Osteocyte (in vitro differentiated cells): ENCODE results near the gene CCSER1. TPM values are rescaled to one million over a fixed set of nuclear protein-coding genes. Genes with fewer than 3 reads are reported as not detected.
"Not testable (repeated sequence)": the region's sequence is repeated elsewhere in the genome, so short reads cannot be mapped to it uniquely, and the experiment has no call there.

Experiments used
- DNase-seq: peaks from one replicate; pipeline ENCODE4 v3.0.0; 2021; ENCODE audit warnings: mixed read lengths; ENCODE audit not compliant: unreplicated experiment; ENCODE audit errors: extremely low spot score
- H3K27ac Mint-ChIP-seq: one replicate; pipeline ENCODE4 v1.8.0; 2021; ENCODE audit warnings: mild to moderate bottlenecking, mixed read lengths; ENCODE audit not compliant: unreplicated experiment
- H3K27me3 Mint-ChIP-seq: one replicate; pipeline ENCODE4 v1.8.0; 2021; ENCODE audit warnings: mixed read lengths; ENCODE audit not compliant: unreplicated experiment
- H3K36me3 Mint-ChIP-seq: one replicate; pipeline ENCODE4 v1.8.0; 2021; ENCODE audit warnings: mixed read lengths; ENCODE audit not compliant: unreplicated experiment
- H3K4me1 Mint-ChIP-seq: one replicate; pipeline ENCODE4 v1.8.0; 2021; ENCODE audit warnings: mixed read lengths; ENCODE audit not compliant: unreplicated experiment
- H3K4me3 Mint-ChIP-seq: one replicate; pipeline ENCODE4 v1.8.0; 2021; ENCODE audit warnings: mild to moderate bottlenecking, moderate library complexity, mixed read lengths; ENCODE audit not compliant: unreplicated experiment
- H3K9me3 Mint-ChIP-seq: one replicate; pipeline ENCODE4 v1.8.0; 2021; ENCODE audit warnings: mixed read lengths; ENCODE audit not compliant: unreplicated experiment
- CTCF ChIP-seq: fragments of 200-600 bp; sonication (generic); IDR thresholded peaks from 2 replicates; pipeline ENCODE4 v1.5.0; 2021; ENCODE audit warnings: antibody characterized with exemption, mild to moderate bottlenecking, moderate library complexity
- total RNA-seq: library from RNA; stranded (reverse); gene quantifications from 2 replicates; pipeline ENCODE4 v1.2.1, GENCODE V29; 2021

Gene CCSER1
- total RNA-seq, 1 donor from 2014 or later, result not detected

- Mint-ChIP-seq H3K4me3 (no peak overlapping the region), H3K4me1 (no peaks in the 10 kb centered on the region), H3K36me3 (no peaks in the 10 kb centered on the region), H3K27ac (no peak overlapping the region), H3K27me3 (peaks cover 5% of the 10 kb centered on the region), H3K9me3 (no peaks in the 10 kb centered on the region)
- no peak for TF ChIP-seq CTCF
- DNase-seq, result no peak
These were observed 1000.0 kb downstream of the CCSER1 start for GRCh38 chr4:91127192-91127591.

- H3K27me3 Mint-ChIP-seq, result peaks cover 3% of the 10 kb centered on the region
- H3K27ac Mint-ChIP-seq, result no peak overlapping the region
- DNase-seq, result no peak
- H3K4me3 Mint-ChIP-seq, result no peak overlapping the region
- H3K9me3 Mint-ChIP-seq, result no peaks in the 10 kb centered on the region
- no peak for TF ChIP-seq CTCF
- no peaks in the 10 kb centered on the region for H3K36me3 Mint-ChIP-seq
- no peaks in the 10 kb centered on the region for H3K4me1 Mint-ChIP-seq
These were observed 1000.6 kb downstream of the CCSER1 start for GRCh38 chr4:91127831-91128230.

GRCh38 chr4:91128519-91128918 is 1001.3 kb downstream of the CCSER1 start:
- H3K4me3 Mint-ChIP-seq, result no peak overlapping the region
- no peaks in the 10 kb centered on the region for H3K4me1 Mint-ChIP-seq
- no peak overlapping the region for H3K27ac Mint-ChIP-seq
- no peak for DNase-seq
- H3K9me3 Mint-ChIP-seq, result no peaks in the 10 kb centered on the region
- no peak for TF ChIP-seq CTCF
- H3K27me3 Mint-ChIP-seq, result peaks cover 3% of the 10 kb centered on the region
- no peaks in the 10 kb centered on the region for H3K36me3 Mint-ChIP-seq

- Mint-ChIP-seq H3K27ac (no peak overlapping the region), H3K27me3 (peaks cover 4% of the 10 kb centered on the region), H3K36me3 (no peaks in the 10 kb centered on the region), H3K9me3 (peaks cover 33% of the 10 kb centered on the region), H3K4me1 (no peaks in the 10 kb centered on the region), H3K4me3 (no peak overlapping the region)
- no peak for TF ChIP-seq CTCF
- DNase-seq, result no peak
These were observed 1019.9 kb downstream of the CCSER1 start for GRCh38 chr4:91147067-91147466.

DNA sequence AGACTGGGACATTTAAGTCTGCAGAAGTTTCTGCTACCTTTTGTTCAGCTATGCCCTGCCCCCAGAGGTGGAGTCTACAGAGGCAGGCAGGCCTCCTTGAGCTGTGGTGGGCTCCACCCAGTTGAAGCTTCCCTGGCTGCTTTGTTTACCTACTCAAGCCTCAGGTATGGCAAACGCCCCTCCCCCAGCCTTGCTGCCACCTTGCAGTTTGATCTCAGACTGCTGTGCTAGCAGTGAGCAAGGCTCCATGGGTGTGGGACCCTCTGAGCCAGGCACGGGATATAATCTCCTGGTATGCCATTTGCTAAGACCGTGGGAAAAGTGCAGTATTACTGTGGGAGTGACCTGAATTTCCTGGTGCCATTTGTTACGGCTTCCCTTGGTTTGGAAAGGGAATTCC is 1026.8 kb downstream of the CCSER1 start:
- not testable (repeated sequence) for H3K4me1 Mint-ChIP-seq, DNase-seq, H3K4me3 Mint-ChIP-seq

GRCh38 chr4:91167864-91168653 is 1040.9 kb downstream of the CCSER1 start:
- H3K4me3 Mint-ChIP-seq, H3K36me3 Mint-ChIP-seq, H3K9me3 Mint-ChIP-seq, DNase-seq, H3K27me3 Mint-ChIP-seq, H3K27ac Mint-ChIP-seq, H3K4me1 Mint-ChIP-seq: not testable (repeated sequence)

More for the DNA sequence above, 1026.8 kb downstream of the CCSER1 start:
- H3K27me3 Mint-ChIP-seq, H3K27ac Mint-ChIP-seq, H3K36me3 Mint-ChIP-seq: not testable (repeated sequence)
- peaks cover 18% of the 10 kb centered on the region for H3K9me3 Mint-ChIP-seq
